ENCODE data around the gene HOXD4.

Gene HOXD4

GRCh38 chr2:176158855-176159662 lies 7.7 kb downstream of the HOXD4 start:
- DNase-seq, result no peak

- DNase-seq, result no peak
Measured at GRCh38 chr2:176159663-176160250, 8.4 kb downstream of the HOXD4 start.

- no peak for DNase-seq
Measured at GRCh38 chr2:176160251-176160985, 9.1 kb downstream of the HOXD4 start.

GRCh38 chr2:176160986-176161824 lies 9.9 kb downstream of the HOXD4 start:
- no peak for DNase-seq

- no peak for DNase-seq
Measured at GRCh38 chr2:176161825-176162626, 10.7 kb downstream of the HOXD4 start.

GRCh38 chr2:176162911-176163671 lies 11.7 kb downstream of the HOXD4 start:
- no peak for DNase-seq

- no peak for DNase-seq
Measured at GRCh38 chr2:176163672-176164056, 12.3 kb downstream of the HOXD4 start.

GRCh38 chr2:176164201-176164600 lies 12.9 kb downstream of the HOXD4 start:
- DNase-seq, result no peak

- DNase-seq, result no peak
Measured at GRCh38 chr2:176164611-176165369, 13.4 kb downstream of the HOXD4 start.

GRCh38 chr2:176165370-176166050 lies 14.2 kb downstream of the HOXD4 start:
- DNase-seq, result no peak

- no peak for DNase-seq
Measured at GRCh38 chr2:176166272-176166671, 14.9 kb downstream of the HOXD4 start.

- no peak for DNase-seq
Measured at GRCh38 chr2:176167398-176167797, 16.0 kb downstream of the HOXD4 start.

- DNase-seq, result no peak
Measured at GRCh38 chr2:176169181-176169580, 17.8 kb downstream of the HOXD4 start.

- DNase-seq, result no peak
Measured at GRCh38 chr2:176169711-176170110, 18.4 kb downstream of the HOXD4 start.

GRCh38 chr2:176170602-176171305 lies 19.4 kb downstream of the HOXD4 start:
- DNase-seq, result no peak

- DNase-seq, result no peak
Measured at GRCh38 chr2:176171351-176172006, 20.1 kb downstream of the HOXD4 start.

GRCh38 chr2:176172007-176172894 lies 20.9 kb downstream of the HOXD4 start:
- DNase-seq, result no peak

Data from GOT3 (cell line).